D341Med (cell line): Measurements from ENCODE around the gene C11orf16.
A peak's percentile ranks its signal among the peaks of the same experiment; 100 is the strongest.
"Not testable (repeated sequence)": the region's sequence is repeated elsewhere in the genome, so short reads cannot be mapped to it uniquely, and the experiment has no call there.

Experiments
- DNase-seq: peaks from one replicate; pipeline ENCODE4 v3.0.0; 2012; ENCODE audit warnings: low spot score

C11orf16 gene

DNA sequence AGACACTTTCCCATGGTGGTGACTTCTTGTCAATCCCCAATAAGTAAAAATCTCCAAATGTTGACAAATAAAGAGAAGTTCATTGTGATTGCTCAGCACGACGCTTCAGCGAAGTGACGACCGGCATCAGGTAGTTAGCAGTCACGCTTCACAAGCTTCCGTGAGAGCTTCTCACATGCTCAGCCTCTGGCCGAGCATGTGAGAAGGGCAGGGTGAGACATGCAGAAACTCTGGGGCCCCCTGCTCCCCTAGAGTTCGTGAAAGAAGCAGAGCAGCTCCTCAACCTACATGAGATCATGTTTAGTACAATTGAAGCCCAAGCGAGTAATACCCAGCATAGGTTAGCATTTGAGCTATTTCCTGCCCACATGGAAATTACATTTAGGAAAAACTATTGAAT, 4.4 kb upstream of the C11orf16 start:
- no peak for DNase-seq

DNA sequence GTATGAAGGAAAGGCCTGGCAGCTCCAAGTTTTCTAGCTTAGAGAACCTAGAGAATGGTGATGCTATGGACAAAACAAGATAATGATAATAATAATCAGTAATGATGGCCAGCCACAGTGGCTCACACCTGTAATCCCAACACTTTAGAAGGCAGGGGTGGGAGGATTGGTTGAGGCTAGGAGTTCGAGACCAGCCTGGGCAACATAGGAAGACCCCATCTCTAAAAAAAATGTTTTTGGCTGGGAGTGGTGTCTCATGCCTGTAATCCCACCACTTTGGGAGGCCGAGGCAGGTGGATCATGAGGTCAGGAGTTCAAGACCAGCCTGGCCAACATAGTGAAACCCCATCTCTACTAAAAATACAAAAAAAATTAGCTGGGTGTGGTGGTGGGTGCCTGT, 3.0 kb upstream of the C11orf16 start:
- DNase-seq, result not testable (repeated sequence)

DNA sequence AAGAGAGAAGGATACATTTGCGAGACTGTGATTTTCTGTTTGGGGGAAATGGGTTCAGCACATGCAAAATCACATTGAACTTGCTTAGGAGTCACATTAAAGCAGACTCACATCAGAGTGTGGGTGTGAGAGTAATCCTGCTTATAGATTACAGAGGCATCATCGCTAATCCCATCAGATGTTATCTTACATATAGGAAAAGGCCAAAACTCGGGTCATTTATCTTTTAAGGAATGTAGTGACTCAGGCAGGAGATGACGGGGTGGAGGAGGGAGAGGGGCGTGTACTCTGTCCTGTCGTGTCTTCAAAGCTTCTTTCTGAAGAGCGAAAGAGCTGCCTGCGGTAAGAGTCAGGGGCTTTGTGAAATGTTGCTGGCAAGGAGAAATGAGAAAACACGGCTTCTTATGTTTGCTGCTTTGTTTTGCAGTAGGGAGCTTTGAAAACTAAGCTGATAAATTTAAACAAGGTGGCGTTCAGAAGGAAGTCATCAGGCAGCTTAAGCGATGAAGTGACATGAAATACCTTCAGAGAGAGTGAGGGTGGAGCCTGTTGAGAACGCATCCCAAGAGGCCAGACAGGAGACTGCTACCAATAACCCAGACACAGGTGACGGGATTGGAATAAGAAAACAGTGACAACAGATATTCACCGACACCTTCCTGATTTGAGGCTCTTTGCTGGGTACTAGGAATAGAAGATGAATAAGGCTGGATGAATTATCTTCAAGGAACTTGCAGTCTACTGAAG, 2.2 kb upstream of the C11orf16 start:
- DNase-seq, result no peak

DNA sequence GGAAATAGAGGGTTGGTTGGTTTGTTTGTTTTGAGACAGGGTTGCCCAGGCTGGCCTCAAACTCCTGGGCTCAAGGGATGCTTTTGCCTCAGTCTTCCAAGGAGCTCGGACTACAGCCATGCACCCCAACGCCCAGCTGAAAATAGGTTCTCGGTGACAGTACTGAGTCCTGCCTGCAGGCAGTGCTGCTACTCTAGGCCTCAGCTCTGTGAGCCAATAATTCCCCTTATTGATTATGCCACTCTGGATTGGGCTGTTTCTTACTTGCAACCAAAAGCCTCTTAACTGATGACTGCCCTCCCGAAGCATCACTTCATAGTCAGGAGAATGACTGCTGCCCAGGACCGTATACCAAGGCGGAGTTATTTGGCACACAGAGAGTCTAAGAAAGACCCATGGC, 1.2 kb upstream of the C11orf16 start:
- no peak for DNase-seq

DNA sequence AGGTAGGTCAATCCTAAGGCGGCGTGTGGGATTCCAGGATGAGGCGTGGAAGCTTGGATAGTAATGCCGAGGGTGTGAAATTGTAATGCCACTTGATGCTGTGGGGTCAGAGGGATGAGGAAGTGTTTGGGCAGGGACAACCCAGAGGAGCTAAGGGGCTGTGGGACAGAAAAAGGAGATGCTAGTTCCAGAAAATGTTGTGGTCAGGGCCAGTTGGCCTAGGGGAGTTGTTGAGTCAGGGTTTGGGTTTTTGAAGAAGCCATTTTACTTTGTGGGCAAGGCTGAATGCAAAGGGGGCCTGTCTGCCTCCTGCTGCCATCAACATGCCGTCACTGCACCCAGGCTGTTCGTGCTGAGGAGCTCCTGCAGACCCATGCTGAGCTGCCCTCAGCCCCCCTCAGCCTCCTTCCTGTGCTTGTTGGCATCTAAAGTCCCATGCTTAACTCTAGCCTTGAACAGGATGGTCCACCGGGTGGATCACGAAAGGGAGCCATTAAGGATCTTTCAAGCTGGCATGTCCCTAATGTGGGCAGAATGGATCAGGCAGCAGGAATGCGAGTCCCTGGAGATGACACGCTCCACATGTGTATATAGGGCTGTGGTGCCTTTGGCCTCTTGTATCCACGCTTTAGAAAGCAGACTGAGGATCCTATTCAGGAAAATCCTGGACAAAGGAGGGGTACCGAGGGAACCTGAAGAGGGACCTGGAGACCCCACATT, 2.1 kb downstream of the C11orf16 start:
- DNase-seq, result no peak

DNA sequence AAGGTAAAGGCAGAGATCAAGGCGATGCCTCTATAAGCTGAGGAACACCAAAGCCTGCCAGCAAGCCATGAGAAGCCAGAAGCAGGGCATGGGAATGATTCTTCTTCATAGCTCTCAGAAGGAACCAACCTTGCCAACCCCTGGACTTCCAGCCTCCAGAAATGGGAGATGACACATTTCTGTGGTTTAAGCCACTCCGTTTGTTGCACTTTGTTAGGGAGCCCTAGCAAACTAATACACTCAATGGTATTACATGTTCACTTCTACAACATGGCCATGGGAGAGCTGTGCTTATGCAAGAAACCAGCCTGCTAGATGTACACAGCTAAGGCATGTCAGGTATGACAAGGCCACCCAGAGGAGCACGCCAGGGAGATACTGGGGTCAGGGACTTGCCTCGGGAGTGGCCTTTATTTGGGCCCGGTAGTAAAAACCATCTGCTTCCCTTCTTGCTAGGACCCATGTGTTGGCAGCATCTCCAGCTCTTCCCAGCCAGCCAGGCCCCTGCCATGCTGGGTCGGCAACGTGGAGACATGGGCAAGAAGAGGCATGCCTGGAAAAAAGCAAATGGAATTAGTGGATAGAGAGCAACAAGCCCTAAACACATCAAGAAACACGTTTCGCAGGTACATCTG, 3.6 kb downstream of the C11orf16 start:
- no peak for DNase-seq

DNA sequence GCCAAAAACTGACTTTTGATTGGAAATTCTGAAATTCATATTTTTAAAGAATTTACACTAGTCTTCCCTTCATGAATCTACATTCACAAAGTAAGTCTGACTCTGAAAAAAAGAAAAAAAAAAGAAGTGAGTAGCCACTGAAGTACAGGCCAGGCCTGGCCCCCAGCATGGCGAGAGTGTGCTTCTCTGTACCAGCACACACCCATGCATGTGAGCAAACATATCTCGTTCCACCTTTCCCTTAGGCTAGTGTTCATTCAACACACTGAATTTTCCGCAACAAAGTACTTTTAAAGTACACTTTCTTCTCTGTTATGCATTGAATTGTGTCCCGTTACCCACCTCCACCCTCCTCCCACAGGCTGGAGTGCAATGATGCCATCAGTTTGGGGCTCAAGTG, 4.5 kb downstream of the C11orf16 start:
- no peak for DNase-seq

DNA sequence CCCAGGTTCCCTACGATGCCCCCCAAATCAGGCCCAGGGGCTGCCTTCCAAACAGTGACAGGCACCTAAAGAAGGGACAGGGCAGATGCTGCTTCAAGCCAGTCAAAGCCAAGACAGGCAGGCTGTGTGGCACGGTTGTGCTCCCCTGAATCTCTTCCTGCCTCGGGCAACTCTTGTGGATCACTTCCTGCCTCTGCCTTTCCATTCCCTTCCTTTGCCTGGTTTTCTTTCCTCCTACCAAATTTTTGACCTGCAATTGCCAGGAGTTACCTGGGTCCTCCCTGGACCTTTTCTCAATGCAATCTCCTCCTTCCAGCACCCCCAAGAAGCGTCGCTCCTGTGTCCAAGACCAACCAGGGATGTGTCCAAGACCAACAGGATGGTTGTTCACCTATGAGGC, 5.5 kb downstream of the C11orf16 start:
- no peak for DNase-seq

DNA sequence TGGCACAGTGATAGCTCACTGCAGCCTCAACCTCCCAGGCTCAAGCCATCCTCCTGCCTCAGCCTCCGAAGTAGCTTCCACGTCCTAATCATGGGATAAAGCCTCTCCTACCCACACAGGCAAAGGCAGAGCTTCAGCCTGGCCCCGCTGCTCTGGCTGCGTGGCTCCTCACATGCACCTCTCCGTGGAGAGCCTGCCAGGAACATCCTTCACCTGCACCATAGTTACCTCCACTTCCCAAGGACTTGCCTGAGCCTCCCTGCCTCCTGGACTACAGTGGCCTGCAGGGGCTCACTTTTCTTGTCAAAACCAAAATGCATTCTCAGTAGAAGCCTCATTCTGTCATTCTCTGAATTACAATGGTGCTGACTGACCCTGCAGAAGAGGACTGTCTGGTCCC, 6.5 kb downstream of the C11orf16 start:
- DNase-seq, result no peak

DNA sequence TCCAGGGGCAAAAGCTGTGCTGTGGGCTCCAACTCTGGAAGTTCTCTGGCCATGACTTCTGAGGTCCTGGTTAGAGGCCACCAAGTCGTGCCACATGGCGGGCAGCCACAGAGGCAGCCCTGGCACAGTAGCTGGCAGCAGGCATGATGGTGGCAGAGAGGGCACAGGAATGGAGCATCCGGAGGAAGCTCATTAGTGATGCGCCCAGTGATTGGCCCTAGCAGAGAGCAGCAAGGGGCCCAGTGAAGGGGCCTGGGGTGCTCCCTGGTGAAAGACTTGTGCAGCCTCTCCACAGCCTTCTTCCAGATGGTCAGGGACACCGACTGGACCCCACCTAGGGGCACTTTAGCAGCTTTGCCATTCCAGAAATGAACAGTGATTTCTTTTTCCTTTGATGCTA, 7.0 kb downstream of the C11orf16 start:
- no peak for DNase-seq

DNA sequence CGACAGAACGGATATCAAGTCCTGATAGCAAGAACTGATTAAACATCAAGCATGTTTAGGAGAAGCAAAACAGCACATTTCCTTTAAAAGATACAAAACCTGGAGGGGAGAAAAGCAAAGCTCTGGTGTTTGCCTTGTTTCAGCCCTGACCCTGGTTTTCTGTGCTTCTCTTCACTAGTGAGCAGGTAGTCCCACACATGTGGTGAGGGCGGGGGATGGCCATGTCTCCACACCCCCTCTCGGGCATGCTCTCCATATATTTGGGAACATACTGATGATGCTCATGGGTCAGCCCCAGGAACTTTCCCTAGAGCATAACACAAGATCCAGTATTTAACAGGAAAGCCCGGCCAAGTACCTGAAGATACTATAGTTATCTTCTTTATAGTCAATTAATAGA, 10.1 kb downstream of the C11orf16 start:
- no peak for DNase-seq

DNA sequence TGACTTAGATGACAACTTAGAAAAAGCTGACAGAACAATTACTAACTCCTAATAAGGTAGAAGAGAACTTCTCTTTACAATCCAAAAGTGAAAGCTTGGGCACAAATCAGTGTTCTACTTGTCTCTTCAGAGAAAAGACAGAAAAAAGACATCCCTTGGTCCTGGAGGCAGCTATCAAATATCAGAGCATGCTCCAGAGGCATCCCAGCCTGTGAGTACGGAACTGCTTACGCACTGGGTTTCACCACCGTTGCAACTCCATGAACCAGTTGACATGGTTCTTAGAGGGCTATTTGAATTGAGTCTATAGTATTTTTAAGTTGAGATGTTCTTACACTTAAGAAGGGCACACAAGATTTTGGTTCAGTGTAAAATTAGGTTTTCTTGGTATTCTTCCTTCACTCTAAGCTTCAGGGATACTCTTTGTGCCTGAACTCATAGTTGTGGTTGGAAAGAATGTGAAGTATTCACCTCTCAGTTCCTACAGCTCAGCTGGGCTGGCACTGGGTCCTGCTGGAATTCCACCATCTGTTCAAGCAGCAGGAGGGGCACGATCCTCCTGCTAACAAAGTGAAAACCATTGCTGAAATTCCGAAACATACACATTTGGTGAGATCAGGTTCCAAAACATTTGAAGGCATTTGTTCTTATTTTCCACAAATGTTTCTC, 15.5 kb downstream of the C11orf16 start:
- DNase-seq, result no peak

DNA sequence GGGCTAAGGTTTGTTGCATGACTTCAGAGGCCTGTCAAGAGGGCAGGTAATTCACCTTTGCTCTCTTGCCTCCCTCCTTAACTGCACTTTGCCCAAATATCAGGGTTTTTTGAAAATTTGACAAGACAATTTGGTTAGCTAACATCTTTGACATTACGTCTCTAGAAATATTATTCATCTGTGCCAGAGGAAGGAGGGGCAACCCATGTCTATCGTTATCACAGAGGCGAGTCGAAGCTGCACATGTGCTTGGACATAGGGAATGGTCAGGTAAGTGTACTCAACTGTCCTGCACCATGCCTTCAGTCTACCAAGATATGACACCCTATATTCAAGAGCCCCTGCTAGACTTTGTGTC, 18.1 kb downstream of the C11orf16 start:
- DNase-seq, result no peak

DNA sequence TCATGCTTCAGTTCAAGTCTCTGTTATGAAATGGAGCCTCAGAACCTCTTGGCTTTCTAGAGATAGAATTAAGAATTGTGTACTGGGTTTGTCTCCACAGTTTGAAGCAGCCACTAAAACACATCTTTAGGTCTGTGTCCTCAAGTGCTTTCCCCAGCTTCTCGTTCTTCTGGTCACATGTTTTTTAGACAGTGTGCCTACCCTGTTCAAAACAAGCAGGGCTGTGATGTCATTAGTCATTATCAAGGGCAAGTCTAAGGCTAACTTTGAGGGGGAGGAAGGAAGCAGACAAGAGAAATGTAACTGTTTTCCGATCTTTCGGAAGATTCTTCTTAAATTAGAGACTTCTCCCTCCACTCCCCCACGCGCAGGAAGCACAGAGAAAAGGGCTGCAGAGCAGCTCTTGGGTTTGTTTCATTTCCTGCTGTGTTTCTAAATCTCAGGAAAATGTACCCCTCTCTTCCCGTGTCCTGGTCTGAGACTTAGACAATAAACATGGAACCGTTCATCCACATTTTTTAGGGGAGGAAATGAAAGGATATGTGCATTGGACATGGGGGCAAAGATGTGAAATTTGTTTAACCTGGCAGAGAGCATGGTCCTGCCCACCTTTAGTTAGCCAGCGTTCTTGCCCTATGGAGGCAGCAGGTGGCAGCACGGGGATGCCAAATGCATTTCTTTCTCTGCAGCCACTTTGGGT, 18.6 kb downstream of the C11orf16 start:
- DNase-seq, result peak; percentile 70

DNA sequence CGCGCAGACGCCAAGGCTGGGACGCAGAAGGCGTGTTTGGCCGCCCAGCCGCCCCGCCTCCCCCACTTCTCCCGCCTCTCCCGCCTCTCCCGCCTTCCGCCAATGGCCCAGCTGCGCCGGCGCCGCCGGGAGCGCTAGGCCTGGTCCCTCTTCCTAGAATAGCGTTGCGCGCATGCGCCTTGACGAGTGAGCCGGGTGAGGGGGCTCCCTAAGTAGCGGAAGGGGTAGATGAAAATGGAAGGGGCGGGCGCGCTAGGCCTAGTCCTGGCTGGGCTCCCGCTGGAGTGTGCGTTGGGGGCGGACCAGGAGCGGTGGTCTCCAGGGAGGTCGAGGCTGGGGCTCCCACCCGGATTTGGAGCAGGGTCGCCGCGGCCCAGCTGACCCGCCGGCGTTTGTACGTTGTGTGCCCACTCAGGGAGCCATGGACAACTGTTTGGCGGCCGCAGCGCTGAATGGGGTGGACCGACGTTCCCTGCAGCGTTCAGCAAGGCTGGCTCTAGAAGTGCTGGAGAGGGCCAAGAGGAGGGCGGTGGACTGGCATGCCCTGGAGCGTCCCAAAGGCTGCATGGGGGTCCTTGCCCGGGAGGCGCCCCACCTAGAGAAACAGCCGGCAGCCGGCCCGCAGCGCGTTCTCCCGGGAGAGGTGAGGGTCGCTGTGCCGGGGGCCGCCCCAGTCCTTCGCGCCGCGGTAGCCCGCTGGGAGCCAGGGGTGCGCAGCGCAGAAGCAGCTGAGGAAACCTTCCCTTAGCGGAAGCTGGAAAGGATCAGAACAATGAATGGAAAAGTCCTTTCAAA, 21.5 kb downstream of the C11orf16 start, which contains the start of gene AKIP1:
AKIP1 (plus strand) TSS at position 161 of the 795 bp plus-strand sequence; CDS start at position 422, 261 bp downstream.
- peak; percentile 97 for DNase-seq

DNA sequence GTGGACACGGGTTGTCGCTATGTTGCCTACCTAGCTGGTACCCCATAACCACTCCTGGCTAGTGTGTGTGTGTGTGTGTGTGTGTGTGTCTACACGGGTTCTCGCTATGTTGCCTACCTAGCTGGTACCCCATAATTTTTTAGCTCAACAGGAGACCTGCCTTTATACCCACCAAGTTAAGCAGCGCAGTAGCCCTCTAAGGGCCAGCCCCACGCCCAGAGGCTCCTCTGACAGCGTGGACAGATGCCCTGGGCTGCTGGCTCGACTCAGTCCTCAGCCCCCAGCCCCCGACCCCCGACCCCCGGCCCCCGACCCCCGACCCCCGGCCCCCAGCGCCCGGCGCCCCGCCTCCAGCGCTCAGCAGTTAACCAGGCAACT, 22.1 kb downstream of the C11orf16 start:
- no peak for DNase-seq

DNA sequence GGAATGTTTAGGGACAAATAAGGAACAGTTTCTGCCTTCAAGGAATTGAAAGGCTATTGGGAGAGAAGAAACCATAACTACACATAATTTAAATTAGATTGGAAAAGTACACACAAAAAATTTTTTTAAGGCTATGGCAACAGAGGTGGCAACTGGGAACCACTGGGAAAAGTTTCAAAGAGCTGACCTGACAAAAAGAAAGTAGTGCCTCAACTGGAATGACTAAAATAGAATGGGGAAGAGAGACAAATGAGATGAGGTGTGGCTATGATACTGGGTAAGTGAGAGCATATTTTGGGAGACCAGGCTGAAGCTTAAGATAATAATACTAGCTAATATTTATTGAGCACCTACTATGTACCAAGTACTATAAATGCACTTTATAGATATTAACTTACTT, 24.6 kb downstream of the C11orf16 start:
- DNase-seq, result no peak

DNA sequence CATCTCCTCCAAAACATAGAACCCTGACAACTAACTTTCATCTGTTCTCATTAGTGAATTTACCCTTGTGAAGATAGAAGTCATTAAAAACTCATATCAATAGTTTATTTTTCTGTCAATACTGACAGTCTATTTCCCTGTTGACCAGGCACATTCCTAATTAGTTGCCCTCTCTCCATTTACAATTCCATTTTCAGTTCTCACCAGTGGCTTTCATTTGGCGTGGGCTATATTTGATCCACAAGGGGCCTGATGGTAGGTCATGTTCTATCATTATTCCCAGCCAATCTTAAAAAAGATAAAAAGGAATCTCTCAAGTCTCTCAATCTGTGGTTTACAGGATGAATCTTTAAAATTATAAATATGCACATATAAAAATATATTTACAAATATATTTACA, 25.6 kb downstream of the C11orf16 start:
- DNase-seq, result no peak

DNA sequence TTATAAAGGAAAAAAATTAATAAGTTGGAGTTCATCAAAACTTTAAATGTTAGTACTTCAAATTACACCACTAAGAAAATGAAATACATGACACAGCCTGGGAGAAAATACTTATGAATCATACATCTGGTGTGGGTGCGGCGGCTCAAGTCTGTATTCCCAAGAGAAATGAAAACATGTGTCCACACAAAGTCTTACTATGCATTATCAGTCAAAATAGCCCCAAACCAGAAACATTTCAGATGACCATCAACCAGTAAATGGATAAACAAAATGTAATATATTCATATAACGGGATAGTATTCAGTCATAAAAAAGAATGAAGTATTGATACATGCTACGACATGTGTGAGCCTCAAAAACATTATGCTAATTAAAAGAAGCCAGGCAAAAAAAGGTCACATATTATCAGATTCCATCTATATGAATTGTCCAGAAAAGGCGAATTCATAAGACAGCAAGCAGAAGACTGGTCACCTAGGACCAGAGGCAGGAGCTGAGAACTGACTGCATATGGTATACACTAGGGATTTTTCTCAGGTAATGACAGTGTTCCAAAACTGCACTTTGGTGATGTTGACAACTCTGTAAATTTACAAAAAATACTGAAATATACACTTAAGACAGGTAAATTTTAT, 27.1 kb downstream of the C11orf16 start:
- DNase-seq, result no peak

DNA sequence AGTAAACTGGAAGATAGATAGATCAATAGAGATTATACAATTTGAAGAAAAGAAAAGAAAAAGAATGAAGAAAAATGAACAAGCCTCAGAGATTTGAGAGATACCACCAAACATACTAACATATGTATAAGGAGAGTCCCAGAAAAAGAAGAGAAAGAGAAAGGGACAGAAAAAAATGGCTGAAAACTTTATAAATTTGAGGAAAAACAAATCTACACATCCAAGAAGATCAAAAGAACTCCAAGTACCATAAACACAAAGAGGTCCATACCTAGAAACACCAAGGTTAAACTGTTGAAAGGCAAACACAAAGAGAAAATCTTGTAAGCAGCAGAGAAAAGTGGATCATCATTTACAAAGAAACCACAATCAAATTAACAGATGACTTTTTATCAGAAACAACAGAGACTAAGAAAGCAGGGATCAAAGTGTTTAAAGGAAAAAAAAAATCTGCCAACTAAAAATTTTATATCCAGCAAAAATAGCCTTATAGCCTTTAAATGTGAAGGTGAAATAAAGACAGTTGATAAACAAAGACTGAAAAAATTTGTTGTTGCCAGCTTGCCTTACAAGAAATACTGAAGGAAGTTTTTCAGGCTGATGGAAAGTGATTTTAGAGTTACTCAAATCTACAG, 33.5 kb downstream of the C11orf16 start:
- DNase-seq, result no peak
